Measurements from ENCODE around the gene SLC10A6.

SLC10A6 gene

GRCh38 chr4:86788826-86789225 is 60.4 kb downstream of the SLC10A6 start:
- DNase-seq (ENCODE audit: low read depth in 4 of 4, low spot score in 1 of 4), result no peak

GRCh38 chr4:86778175-86778574 is 71.0 kb downstream of the SLC10A6 start:
- no peak for DNase-seq (ENCODE audit: low read depth in 4 of 4, low spot score in 1 of 4)

DNA sequence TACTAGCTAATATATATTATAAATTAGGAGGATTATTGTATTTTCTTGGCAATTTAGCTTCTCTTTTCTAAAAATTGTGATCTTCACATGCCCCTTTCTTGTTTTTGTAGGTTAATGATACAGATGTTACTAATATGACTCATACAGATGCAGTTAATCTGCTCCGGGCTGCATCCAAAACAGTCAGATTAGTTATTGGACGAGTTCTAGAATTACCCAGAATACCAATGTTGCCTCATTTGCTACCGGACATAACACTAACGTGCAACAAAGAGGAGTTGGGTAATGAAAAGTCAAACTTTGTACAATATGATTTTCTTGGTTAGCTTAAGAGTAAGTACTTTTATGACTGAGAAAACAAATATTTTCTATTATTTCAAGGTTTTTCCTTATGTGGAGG is 74.1 kb downstream of the SLC10A6 start:
- DNase-seq (ENCODE audit: low read depth in 4 of 4, low spot score in 1 of 4), result no peak
